GM15510 (cell line): Measurements from ENCODE around the gene COL9A2.

Source experiments
- POLR2A ChIP-seq: IDR thresholded peaks from 3 replicates; pipeline ENCODE4 v1.6.1; 2011; ENCODE audit warnings: borderline replicate concordance; ENCODE audit not compliant: insufficient read length; ENCODE audit errors: extremely low read depth

Gene COL9A2

GRCh38 chr1:40300651-40301050, 16.4 kb downstream of the COL9A2 start:
- TF ChIP-seq POLR2A = no peak

GRCh38 chr1:40300249-40300567, 16.9 kb downstream of the COL9A2 start:
- TF ChIP-seq POLR2A = no peak

GRCh38 chr1:40299366-40300248, 17.5 kb downstream of the COL9A2 start:
- no peak for TF ChIP-seq POLR2A

- TF ChIP-seq POLR2A = no peak
These were observed 25.8 kb downstream of the COL9A2 start for GRCh38 chr1:40291293-40291692.

- TF ChIP-seq POLR2A = no peak
These were observed 35.2 kb downstream of the COL9A2 start for GRCh38 chr1:40281853-40282252.

- TF ChIP-seq POLR2A = no peak
These were observed 41.0 kb downstream of the COL9A2 start for GRCh38 chr1:40276122-40276521.

GRCh38 chr1:40274331-40274730, 42.8 kb downstream of the COL9A2 start:
- no peak for TF ChIP-seq POLR2A

GRCh38 chr1:40273547-40274166, 43.4 kb downstream of the COL9A2 start:
- no peak for TF ChIP-seq POLR2A

GRCh38 chr1:40272653-40273213, 44.4 kb downstream of the COL9A2 start:
- TF ChIP-seq POLR2A = no peak

GRCh38 chr1:40270152-40270834, 46.8 kb downstream of the COL9A2 start:
- no peak for TF ChIP-seq POLR2A

GRCh38 chr1:40268211-40268610, 48.9 kb downstream of the COL9A2 start:
- no peak for TF ChIP-seq POLR2A

GRCh38 chr1:40267767-40268187, 49.3 kb downstream of the COL9A2 start:
- no peak for TF ChIP-seq POLR2A

- TF ChIP-seq POLR2A = no peak
These were observed 50.1 kb downstream of the COL9A2 start for GRCh38 chr1:40266786-40267535.

GRCh38 chr1:40265919-40266318, 51.2 kb downstream of the COL9A2 start:
- TF ChIP-seq POLR2A = no peak
